Thyroid gland (tissue), 4 donors: Measurements from ENCODE around the gene PMEPA1.

Source experiments
- POLR2A ChIP-seq, 2 donors: fragments of 450-650 bp; IDR thresholded peaks; one replicate each; pipeline ENCODE4 v1.6.1; 2017; ENCODE audit warnings: antibody characterized with exemption in 2 of 2, mild to moderate bottlenecking in 2 of 2, moderate library complexity in 1 of 2
- TF ChIP-seq, protein P1 (sequence below), 6 experiments: fragments of 200-600 bp in 3 of 6; fragments of 450-650 bp in 3 of 6; sonication (generic) in 3 of 6; IDR thresholded peaks; one replicate each; pipeline ENCODE4 v1.5.1; 2016 to 2019; ENCODE audit warnings: antibody characterized with exemption in 6 of 6, mild to moderate bottlenecking in 2 of 6, inconsistent platforms in 1 of 6, moderate library complexity in 1 of 6

DNA sequence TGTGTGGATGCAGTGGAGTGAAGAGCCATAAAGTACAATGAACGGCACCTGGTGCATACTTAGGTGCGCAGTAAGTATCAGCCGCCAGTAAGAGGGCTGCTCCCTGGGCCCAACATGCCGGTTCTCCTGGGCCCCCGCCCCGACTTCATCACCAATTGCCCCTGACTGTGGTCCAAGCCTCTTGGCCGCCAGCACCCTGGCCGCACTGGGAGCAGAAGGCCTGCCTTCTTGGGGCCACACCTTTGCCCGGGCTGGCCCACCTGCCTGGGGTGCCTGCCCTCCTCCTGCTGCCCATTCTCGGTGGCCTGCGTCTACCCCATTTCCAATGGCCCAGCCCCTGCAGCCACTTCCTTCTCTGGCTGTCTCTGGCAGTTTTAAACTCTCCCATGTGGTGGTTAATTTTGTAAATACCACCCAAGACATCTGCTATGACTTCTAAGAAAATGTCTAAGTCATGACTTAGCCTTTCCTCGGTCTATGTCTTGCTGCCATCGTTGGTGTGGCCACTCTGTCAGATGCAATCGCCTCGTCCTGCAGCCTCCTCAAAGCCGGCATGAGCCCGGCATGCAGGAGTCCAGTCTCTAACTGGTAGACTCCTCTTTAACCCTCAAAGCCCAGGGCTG, 36.8 kb downstream of the PMEPA1 start:
- TF ChIP-seq, protein P1, sequence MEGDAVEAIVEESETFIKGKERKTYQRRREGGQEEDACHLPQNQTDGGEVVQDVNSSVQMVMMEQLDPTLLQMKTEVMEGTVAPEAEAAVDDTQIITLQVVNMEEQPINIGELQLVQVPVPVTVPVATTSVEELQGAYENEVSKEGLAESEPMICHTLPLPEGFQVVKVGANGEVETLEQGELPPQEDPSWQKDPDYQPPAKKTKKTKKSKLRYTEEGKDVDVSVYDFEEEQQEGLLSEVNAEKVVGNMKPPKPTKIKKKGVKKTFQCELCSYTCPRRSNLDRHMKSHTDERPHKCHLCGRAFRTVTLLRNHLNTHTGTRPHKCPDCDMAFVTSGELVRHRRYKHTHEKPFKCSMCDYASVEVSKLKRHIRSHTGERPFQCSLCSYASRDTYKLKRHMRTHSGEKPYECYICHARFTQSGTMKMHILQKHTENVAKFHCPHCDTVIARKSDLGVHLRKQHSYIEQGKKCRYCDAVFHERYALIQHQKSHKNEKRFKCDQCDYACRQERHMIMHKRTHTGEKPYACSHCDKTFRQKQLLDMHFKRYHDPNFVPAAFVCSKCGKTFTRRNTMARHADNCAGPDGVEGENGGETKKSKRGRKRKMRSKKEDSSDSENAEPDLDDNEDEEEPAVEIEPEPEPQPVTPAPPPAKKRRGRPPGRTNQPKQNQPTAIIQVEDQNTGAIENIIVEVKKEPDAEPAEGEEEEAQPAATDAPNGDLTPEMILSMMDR (IDR thresholded peaks at IDR 0.05), result no peak
- TF ChIP-seq POLR2A (IDR thresholded peaks at IDR 0.05), result no peak
